Measurements from ENCODE around the gene EZH2.
A peak's percentile ranks its signal among the peaks of the same experiment; 100 is the strongest.

The EZH2 gene

DNA sequence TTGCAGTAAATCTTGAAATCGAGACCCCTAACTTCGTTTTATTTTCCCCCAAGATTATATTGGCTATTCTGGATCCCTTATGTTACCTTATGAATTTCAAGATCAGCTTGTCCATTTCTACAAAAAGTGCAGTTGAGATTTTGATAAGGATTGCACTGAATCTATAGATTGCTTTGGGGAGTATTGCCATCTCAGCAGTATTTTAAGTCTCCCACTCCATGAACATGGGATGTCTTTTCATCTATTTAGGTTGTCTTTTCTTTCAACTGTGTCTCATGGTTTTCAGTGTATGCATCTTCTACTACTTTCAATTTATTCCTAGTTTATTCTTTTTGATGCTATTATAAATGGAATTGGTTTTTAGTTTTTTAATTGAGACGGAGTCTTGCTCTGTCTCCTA is 89.6 kb downstream of the EZH2 start:
- Histone ChIP-seq H4K20me1 (ENCODE audit: insufficient read depth, low read length) (peaks cover 7% of the 10 kb centered on the region; the same call in 1 of the 2 replicates), H3K27ac (ENCODE audit: low read length) (no peak overlapping the region), H3K4me2 (ENCODE audit: insufficient read depth, low read length) (no peak overlapping the region), H3K4me1 (ENCODE audit: insufficient read depth, low read length) (no peaks in the 10 kb centered on the region), H3K4me3 (ENCODE audit: low read depth in 1 of 2, low read length in 2 of 2) (no peak overlapping the region), H3K79me2 (ENCODE audit: insufficient read depth, low read length) (0 out of 2 replicates have a peak, but pooled peaks cover 2% of the 10 kb centered on the region), H2AFZ (ENCODE audit: low read depth, low read length) (no peak overlapping the region), H3K9ac (ENCODE audit: low read depth, low read length) (no peak overlapping the region), H3K36me3 (ENCODE audit: insufficient read depth, low read length) (peaks cover 95% of the 10 kb centered on the region), H3K27me3 (ENCODE audit: insufficient read depth, low read length, poor library complexity) (no peaks in the 10 kb centered on the region), H3K9me3 (ENCODE audit: insufficient read depth, low read length, severe bottlenecking) (no peaks in the 10 kb centered on the region)
- ATAC-seq (ENCODE audit: insufficient read depth, low read depth) (no peak), DNase-seq (no peak)
- no peak for TF ChIP-seq EZH2 (IDR thresholded peaks at IDR 0.05; ENCODE audit: borderline replicate concordance, low read depth, low read length, severe bottlenecking)
- TF ChIP-seq, protein P1, sequence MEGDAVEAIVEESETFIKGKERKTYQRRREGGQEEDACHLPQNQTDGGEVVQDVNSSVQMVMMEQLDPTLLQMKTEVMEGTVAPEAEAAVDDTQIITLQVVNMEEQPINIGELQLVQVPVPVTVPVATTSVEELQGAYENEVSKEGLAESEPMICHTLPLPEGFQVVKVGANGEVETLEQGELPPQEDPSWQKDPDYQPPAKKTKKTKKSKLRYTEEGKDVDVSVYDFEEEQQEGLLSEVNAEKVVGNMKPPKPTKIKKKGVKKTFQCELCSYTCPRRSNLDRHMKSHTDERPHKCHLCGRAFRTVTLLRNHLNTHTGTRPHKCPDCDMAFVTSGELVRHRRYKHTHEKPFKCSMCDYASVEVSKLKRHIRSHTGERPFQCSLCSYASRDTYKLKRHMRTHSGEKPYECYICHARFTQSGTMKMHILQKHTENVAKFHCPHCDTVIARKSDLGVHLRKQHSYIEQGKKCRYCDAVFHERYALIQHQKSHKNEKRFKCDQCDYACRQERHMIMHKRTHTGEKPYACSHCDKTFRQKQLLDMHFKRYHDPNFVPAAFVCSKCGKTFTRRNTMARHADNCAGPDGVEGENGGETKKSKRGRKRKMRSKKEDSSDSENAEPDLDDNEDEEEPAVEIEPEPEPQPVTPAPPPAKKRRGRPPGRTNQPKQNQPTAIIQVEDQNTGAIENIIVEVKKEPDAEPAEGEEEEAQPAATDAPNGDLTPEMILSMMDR (IDR thresholded peaks at IDR 0.05; ENCODE audit: borderline replicate concordance, extremely low read depth, low read length, poor library complexity, severe bottlenecking) = no peak

DNA sequence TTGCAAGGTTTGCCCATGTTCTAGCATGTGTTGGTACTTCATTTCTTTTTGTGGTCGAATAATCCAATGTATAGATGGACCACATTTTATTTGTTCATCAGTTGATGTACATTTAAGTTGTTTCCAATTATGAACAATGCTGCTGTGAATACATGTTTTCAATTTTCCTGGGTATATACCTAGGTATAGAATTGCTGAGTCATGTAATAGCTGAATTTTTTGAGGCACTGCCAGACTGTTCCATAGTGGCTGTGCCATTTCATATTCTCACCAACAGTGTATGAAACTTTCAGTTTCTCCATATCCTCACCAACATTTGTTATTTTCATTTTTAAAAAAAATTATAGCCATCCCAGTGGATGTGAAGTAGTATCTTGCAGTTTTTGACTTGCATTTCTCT is 90.5 kb downstream of the EZH2 start:
- H3K36me3 ChIP-seq (ENCODE audit: insufficient read depth, low read length) = peaks cover 95% of the 10 kb centered on the region
- H3K79me2 ChIP-seq (ENCODE audit: insufficient read depth, low read length) = 0 out of 2 replicates have a peak, but pooled peaks cover 2% of the 10 kb centered on the region
- no peak overlapping the region for H3K4me2 ChIP-seq (ENCODE audit: insufficient read depth, low read length)
- H2AFZ ChIP-seq (ENCODE audit: low read depth, low read length) = no peak overlapping the region
- peaks cover 7% of the 10 kb centered on the region; the same call in 1 of the 2 replicates for H4K20me1 ChIP-seq (ENCODE audit: insufficient read depth, low read length)
- 0 out of 2 replicates have a peak overlapping the region, but pooled peaks have one; percentile 20 for H3K27ac ChIP-seq (ENCODE audit: low read length)
- DNase-seq = no peak
- H3K27me3 ChIP-seq (ENCODE audit: insufficient read depth, low read length, poor library complexity) = no peaks in the 10 kb centered on the region
- H3K9ac ChIP-seq (ENCODE audit: low read depth, low read length) = no peak overlapping the region
- H3K9me3 ChIP-seq (ENCODE audit: insufficient read depth, low read length, severe bottlenecking) = no peaks in the 10 kb centered on the region
- TF ChIP-seq, protein P1 (IDR thresholded peaks at IDR 0.05; ENCODE audit: borderline replicate concordance, extremely low read depth, low read length, poor library complexity, severe bottlenecking) = no peak
- TF ChIP-seq EZH2 (IDR thresholded peaks at IDR 0.05; ENCODE audit: borderline replicate concordance, low read depth, low read length, severe bottlenecking) = no peak
- no peaks in the 10 kb centered on the region for H3K4me1 ChIP-seq (ENCODE audit: insufficient read depth, low read length)
- ATAC-seq (ENCODE audit: insufficient read depth, low read depth) = 0 out of 3 replicates have a peak, but pooled peaks have one; percentile 29
- H3K4me3 ChIP-seq (ENCODE audit: low read depth in 1 of 2, low read length in 2 of 2) = no peak overlapping the region

DNA sequence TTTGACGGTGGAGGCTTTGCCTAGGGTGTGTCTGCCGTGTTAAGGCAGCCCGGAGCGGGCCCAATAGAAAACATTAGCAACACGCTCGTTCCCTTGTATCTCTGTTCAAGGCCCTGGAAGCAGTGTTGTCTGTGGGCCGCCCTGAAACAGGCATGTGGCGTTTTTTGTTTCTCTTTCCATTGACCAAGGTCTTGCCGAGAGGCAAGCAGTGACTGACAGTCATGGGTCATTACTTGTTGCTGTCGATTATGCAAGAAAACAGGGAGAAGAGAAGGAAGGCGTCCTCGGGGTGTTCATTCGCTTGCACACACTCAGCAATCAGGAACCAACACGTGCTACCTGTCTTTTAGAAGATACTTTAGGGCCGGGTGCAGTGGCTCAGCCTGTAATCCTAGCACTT is 92.5 kb downstream of the EZH2 start:
- no peak overlapping the region for H3K27ac ChIP-seq (ENCODE audit: low read length)
- ATAC-seq (ENCODE audit: insufficient read depth, low read depth) (no peak), DNase-seq (no peak)
- H2AFZ ChIP-seq (ENCODE audit: low read depth, low read length) = no peak overlapping the region
- peaks cover 6% of the 10 kb centered on the region; the same call in 1 of the 2 replicates for H4K20me1 ChIP-seq (ENCODE audit: insufficient read depth, low read length)
- H3K4me1 ChIP-seq (ENCODE audit: insufficient read depth, low read length) = no peaks in the 10 kb centered on the region
- H3K4me3 ChIP-seq (ENCODE audit: low read depth in 1 of 2, low read length in 2 of 2) = no peak overlapping the region
- TF ChIP-seq, protein P1 (IDR thresholded peaks at IDR 0.05; ENCODE audit: borderline replicate concordance, extremely low read depth, low read length, poor library complexity, severe bottlenecking) = no peak
- TF ChIP-seq EZH2 (IDR thresholded peaks at IDR 0.05; ENCODE audit: borderline replicate concordance, low read depth, low read length, severe bottlenecking) = no peak
- 0 out of 2 replicates have a peak, but pooled peaks cover 2% of the 10 kb centered on the region for H3K79me2 ChIP-seq (ENCODE audit: insufficient read depth, low read length)
- no peaks in the 10 kb centered on the region for H3K9me3 ChIP-seq (ENCODE audit: insufficient read depth, low read length, severe bottlenecking)
- H3K9ac ChIP-seq (ENCODE audit: low read depth, low read length) = no peak overlapping the region
- no peaks in the 10 kb centered on the region for H3K27me3 ChIP-seq (ENCODE audit: insufficient read depth, low read length, poor library complexity)
- no peak overlapping the region for H3K4me2 ChIP-seq (ENCODE audit: insufficient read depth, low read length)
- peaks cover 94% of the 10 kb centered on the region for H3K36me3 ChIP-seq (ENCODE audit: insufficient read depth, low read length)

Measured in DND-41 (cell line).